Measurements from ENCODE around the gene UNC79.
"Not testable (repeated sequence)": the region's sequence is repeated elsewhere in the genome, so short reads cannot be mapped to it uniquely, and the experiment has no call there.

The UNC79 gene

DNA sequence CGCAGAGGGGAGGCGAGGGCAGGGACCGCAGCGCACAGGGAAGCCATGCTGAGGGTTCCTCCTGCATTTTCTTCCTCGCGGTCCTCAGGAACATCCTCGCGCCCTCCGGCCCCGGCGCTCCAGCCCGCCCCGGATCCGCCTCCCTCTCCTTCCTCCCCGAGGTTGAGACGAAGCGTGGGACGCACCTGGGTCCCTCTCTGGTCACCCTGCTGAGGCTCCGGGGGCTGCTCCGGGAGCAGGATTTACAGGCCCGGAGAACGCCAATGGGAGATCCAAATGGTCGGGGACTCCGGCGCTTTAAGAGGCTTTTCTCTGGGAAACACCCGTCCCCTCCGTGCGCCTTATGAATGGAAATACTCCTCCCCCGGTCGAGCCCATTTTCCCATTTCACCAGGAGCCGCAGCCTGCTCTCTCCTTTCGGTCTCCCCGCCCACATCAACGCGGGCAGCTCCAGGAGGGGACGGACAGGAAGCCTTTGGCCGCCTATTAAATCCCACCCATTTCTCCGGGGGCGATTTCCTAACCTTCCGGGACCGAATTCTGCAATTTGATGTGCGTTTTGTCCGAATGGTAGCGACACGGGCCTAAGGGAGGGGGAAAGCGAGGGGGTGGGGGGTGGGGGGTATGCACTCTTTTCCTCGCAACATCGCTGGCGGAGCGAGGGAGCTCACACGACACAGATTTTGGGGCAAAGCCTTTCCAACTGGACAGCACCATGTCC lies at the start of gene UNC79:
TSS of gene UNC79 (plus strand) at position 625 of the 721 bp plus-strand sequence. CDS start at position 716, 91 bp downstream.
- no peak for DNase-seq

DNA sequence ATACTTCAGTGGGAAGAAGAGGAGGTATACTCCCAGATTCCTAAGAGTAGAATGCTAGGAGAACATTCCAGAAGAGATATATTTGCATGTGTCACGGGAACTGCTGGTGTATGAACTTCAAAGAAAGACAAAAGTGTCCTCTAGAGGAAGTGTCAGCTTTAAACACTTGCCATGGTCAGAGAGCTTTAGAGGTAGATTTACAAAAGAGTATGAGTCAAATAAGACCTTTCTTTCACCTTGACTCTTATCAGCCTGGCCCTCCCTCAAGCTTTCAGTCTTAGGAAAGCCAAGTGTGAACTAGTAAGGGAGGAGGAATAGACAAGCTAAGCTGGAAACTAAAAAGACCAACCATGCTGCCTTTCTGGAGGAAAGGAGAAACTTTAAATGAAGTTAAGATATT lies 49.1 kb upstream of the UNC79 start:
- DNase-seq = no peak

- DNase-seq = not testable (repeated sequence)
Observed at GRCh38 chr14:93384256-93384655, 46.5 kb upstream of the UNC79 start.

GRCh38 chr14:93395231-93395630 lies 35.5 kb upstream of the UNC79 start:
- no peak for DNase-seq

- no peak for DNase-seq
Observed at GRCh38 chr14:93396456-93396855, 34.3 kb upstream of the UNC79 start.

- no peak for DNase-seq
Observed at GRCh38 chr14:93398491-93398890, 32.2 kb upstream of the UNC79 start.

- DNase-seq = no peak
Observed at GRCh38 chr14:93402951-93403350, 27.8 kb upstream of the UNC79 start.

DNA sequence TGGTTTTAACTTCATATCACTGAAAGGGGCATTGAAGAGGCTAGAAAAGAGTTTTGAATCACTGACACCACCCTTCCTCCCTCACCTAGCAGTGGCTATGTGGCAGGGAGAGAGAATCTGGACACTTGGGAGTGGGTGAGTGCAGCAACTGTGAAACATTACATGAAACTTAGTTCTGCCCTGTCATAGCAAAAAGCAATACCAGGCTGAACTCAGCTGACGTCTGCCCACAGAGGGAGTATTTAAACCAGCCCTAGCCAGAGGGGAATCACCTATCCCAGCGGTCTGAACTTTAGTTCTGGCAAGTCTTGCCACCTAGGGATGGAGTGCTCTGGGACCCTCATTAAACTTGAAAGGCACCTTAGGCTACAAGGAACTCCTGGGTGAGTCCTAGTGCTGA lies 20.7 kb upstream of the UNC79 start:
- no peak for DNase-seq

DNA sequence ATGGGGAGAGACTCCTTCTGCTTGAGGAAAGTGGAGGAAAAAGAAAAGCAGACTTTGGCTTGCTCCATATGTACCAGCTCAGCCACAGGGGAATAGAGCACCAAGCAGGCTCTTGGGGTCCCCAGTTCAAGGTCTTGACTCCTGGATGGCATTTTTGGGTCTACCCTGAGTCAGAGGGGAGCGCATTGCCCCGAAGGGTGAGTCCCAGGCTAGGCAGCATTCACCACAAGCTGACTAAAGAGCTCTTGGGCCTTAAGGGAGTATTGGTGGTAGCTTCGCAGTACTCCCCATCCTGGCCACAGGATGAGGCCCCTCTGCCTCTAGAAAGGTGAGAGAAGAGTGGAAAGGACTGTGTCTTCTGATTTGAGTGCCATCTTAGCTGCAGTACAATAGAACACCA lies 19.8 kb upstream of the UNC79 start:
- DNase-seq = no peak

GRCh38 chr14:93425136-93425535 lies 5.6 kb upstream of the UNC79 start:
- not testable (repeated sequence) for DNase-seq

- DNase-seq = no peak
Observed at GRCh38 chr14:93426750-93427149, 4.0 kb upstream of the UNC79 start.

DNA sequence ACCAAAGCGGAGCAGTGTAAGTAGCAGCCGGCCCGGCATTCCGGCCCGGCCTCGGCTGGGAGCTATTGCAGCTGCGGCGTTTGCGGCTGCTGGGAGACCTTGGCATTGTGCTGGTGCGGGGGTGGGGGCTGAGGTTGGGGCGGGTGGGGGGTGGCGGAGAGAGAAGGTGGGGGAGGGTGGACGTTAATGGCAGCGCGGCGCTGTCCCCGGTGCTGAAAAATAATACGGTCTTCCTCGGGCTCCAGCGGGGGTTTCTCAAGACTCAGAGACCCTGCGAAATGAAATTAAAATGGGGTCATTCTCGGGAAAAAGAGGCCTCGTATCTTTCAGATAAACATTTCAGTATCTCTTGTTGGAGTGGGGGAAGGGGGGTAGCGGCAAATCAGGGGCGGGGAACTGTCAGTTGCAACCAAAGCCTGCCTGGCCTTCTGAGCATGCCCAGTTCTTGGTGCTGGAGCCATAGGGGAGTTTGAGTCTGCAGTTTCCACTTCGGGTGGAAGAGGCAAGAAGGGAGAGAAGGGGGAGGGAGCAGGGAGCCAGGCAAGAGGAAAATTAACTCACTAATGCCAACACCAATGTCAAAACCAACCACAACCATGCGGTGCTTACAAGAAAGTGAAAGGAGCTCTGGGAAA lies 414 bp downstream of the UNC79 start:
- no peak for DNase-seq

- DNase-seq = no peak
Observed at GRCh38 chr14:93454224-93454623, 23.5 kb downstream of the UNC79 start.

DNA sequence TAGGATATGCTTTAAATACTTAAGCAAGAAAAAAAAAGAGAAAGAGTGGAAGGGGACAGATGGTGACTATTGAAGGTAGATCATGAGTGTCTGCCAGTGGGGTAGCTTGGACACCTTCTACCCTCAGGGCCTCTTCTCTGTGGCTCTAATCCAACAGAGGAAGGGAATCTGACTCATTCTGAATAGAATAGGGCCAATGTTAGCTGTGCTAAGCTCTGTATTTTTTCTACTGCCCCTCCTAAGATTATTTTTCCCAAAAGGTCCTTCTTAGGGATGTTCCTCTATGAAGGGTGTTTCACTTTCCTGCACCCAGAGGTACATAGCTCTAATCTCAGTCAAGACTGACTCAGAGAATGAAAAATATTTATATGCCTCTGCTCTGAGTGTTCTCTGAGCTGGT lies 25.6 kb downstream of the UNC79 start:
- no peak for DNase-seq

- no peak for DNase-seq
Observed at GRCh38 chr14:93458234-93458633, 27.5 kb downstream of the UNC79 start.

- no peak for DNase-seq
Observed at GRCh38 chr14:93462479-93462878, 31.7 kb downstream of the UNC79 start.

DNA sequence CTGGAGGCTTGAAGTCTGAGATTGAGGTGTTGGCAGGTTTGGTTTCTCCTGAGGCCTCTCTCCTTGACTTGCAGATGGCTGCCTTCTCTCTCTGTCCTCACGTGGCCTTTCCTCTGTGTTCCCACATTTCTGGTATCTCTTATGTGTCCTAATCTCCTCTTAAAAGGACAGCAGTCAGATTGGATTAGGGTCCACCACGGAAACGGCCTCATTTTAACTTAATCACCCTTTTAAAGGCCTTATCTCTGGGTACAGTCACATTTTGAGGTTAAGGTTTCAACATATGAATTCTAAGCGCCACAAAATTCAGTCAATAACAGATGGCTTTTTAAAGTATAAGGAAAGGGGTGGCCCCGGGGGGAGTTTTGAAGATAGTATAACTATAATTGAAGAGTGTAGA lies 33.5 kb downstream of the UNC79 start:
- no peak for DNase-seq

DNA sequence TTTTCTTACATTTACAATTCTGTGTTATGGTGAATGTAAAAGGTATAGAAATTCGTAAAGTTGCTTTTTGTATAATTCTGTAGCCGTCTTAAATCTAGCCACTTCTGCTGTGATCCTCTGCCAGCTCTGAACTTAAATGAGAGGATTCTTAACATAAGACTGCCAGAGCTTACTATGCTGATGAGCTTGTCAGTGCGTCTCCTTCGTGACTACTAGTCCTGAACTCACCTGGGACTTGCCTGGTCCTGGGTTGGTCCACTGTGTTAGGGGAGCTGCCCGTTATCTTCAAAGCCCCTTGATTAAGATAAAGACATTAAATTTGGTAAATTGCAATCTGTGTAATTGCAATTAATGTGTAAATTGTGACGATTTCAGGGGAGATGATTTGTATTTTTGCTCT lies 44.7 kb downstream of the UNC79 start:
- DNase-seq = no peak

DNA sequence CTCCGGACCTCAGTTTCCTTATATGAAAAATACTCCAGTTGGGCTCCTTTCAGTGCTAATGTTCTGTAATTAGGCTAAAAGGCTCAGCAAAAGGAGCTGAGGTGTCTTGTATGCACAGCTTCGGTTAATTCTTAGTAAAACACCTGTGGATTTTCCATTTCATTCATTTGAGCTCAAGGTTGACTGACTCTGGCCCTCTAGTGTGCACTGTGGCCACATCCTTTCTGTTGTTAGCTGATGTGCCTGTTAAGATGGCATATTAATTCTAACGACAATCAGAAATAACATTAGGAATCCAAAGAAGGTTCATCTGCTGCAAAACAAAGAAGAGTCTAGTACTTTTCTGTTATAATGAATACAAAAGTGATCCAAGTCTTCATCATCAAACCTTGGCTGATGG lies 45.6 kb downstream of the UNC79 start:
- no peak for DNase-seq

GRCh38 chr14:93479074-93479473 lies 48.3 kb downstream of the UNC79 start:
- DNase-seq = not testable (repeated sequence)

DNA sequence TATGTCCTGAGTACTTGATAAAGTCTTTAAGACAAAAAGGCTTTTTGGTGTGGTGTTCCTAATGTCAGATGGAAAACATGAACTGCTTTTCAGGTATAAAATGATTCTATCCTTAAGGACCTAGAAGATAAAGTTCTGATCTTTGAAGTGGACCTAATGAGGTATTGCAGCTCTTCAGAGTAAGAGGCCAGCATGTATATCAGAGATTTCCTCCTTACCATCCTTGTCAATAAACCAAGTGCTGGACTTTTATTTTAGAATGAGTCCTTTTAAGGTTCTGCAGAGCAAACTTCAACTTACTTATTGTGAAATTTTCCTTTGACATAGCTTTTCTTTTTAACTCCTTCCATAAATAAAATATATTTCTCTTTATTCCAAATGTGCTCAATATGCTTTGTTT lies 50.1 kb downstream of the UNC79 start:
- no peak for DNase-seq

GRCh38 chr14:93481758-93482157 lies 51.0 kb downstream of the UNC79 start:
- DNase-seq = no peak

- DNase-seq = no peak
Observed at GRCh38 chr14:93490001-93490400, 59.3 kb downstream of the UNC79 start.

DNA sequence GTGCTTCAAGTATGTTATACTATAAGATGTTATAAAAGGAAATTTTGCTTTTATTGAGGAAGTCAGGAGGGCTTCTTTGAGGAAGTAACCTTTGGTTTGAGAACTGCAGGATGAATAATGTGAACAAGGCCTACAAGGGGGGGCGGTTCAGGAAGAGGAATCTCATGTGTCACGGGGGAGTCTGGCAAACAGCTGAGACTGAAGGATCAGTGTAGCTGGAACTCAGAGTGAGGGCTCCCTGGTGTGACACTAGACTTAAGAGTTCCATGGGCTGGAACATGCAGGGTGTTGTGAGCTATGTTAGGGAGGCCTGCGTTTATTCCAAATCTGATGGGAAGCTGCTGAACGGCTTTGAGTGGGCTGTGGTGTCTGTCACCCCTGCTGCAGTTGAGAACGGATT lies 62.3 kb downstream of the UNC79 start:
- DNase-seq = no peak

- DNase-seq = not testable (repeated sequence)
Observed at GRCh38 chr14:93493622-93494021, 62.9 kb downstream of the UNC79 start.

Data from NK-92 treated with Interleukin-12 subunit alpha and Interleukin-12 subunit beta, amount 100 ng/mL, for 24 hours (cell line).